Activated CD4-positive, alpha-beta T cell treated with anti-CD3 and anti-CD28 coated beads for 48 hours (primary cell): Measurements from ENCODE around the gene GPR27.

Source experiments
- DNase-seq: peaks from one replicate; pipeline ENCODE4 v3.0.0-alpha.2; 2020

GPR27 gene

GRCh38 chr3:71733319-71733718 lies 20.3 kb upstream of the GPR27 start:
- DNase-seq: no peak

- no peak for DNase-seq
These were observed 18.8 kb upstream of the GPR27 start for GRCh38 chr3:71734881-71735280.

GRCh38 chr3:71742621-71743020 lies 11.0 kb upstream of the GPR27 start:
- no peak for DNase-seq

GRCh38 chr3:71744738-71745137 lies 8.9 kb upstream of the GPR27 start:
- DNase-seq: no peak

GRCh38 chr3:71751602-71752001 lies 2.1 kb upstream of the GPR27 start:
- DNase-seq: no peak

GRCh38 chr3:71752831-71753700 lies 589 bp upstream of the GPR27 start:
- no peak for DNase-seq

- DNase-seq: no peak
These were observed 1.1 kb downstream of the GPR27 start for GRCh38 chr3:71754610-71755253.

GRCh38 chr3:71758091-71758490 lies 4.4 kb downstream of the GPR27 start:
- DNase-seq: no peak

GRCh38 chr3:71759401-71759800 lies 5.7 kb downstream of the GPR27 start:
- DNase-seq: no peak

GRCh38 chr3:71760140-71760539 lies 6.5 kb downstream of the GPR27 start:
- no peak for DNase-seq

GRCh38 chr3:71763426-71763825 lies 9.8 kb downstream of the GPR27 start:
- DNase-seq: no peak

- no peak for DNase-seq
These were observed 17.5 kb downstream of the GPR27 start for GRCh38 chr3:71771126-71771525.

- DNase-seq: no peak
These were observed 18.2 kb downstream of the GPR27 start for GRCh38 chr3:71771884-71772283.

- no peak for DNase-seq
These were observed 22.9 kb downstream of the GPR27 start for GRCh38 chr3:71776538-71776937.

GRCh38 chr3:71778353-71778752 lies 24.7 kb downstream of the GPR27 start:
- DNase-seq: no peak

GRCh38 chr3:71779674-71780377 lies 26.2 kb downstream of the GPR27 start:
- no peak for DNase-seq

GRCh38 chr3:71780430-71780829 lies 26.8 kb downstream of the GPR27 start:
- no peak for DNase-seq

GRCh38 chr3:71783152-71783551 lies 29.5 kb downstream of the GPR27 start:
- DNase-seq: no peak

GRCh38 chr3:71784201-71784913 lies 30.7 kb downstream of the GPR27 start:
- no peak for DNase-seq

- peak; percentile 56 for DNase-seq
These were observed 31.4 kb downstream of the GPR27 start, which contains the start of gene PROK2 for GRCh38 chr3:71784914-71785531. Gene PROK2, minus strand, starts transcription at chr3:71785148. Its CDS starts 96 bp downstream, at chr3:71785052.

- DNase-seq: no peak
These were observed 32.0 kb downstream of the GPR27 start for GRCh38 chr3:71785532-71786216.

- no peak for DNase-seq
These were observed 32.5 kb downstream of the GPR27 start for GRCh38 chr3:71786217-71786549.
